Neuronal stem cell (in vitro differentiated cells): ENCODE results near the gene KLKB1.

Source experiments
- DNase-seq: peaks from one replicate; pipeline ENCODE4 v3.0.0-alpha.2; 2013; ENCODE audit warnings: low spot score
- H2AFZ ChIP-seq: one replicate; pipeline ENCODE4 v1.6.1; 2013; ENCODE audit warnings: mild to moderate bottlenecking, low read length, inconsistent platforms
- H2AK5ac ChIP-seq: 2 replicates; pipeline ENCODE4 v1.6.1; 2013; ENCODE audit warnings: low read depth, mild to moderate bottlenecking, inconsistent platforms, low read length, moderate library complexity, mixed read lengths
- H2BK120ac ChIP-seq: 2 replicates; pipeline ENCODE4 v1.6.1; 2013; ENCODE audit warnings: low read depth, mild to moderate bottlenecking, inconsistent platforms, low read length, moderate library complexity, mixed read lengths
- H2BK12ac ChIP-seq: one replicate; pipeline ENCODE4 v1.6.1; 2013; ENCODE audit warnings: low read length, inconsistent platforms
- H2BK15ac ChIP-seq: 2 replicates; pipeline ENCODE4 v1.6.1; 2013; ENCODE audit warnings: mild to moderate bottlenecking, low read length, inconsistent platforms, mixed read lengths
- H2BK5ac ChIP-seq: one replicate; pipeline ENCODE4 v1.6.1; 2013; ENCODE audit warnings: inconsistent platforms, mild to moderate bottlenecking, low read length, moderate library complexity
- H3K14ac ChIP-seq: one replicate; pipeline ENCODE4 v1.6.1; 2013; ENCODE audit warnings: low read length, inconsistent platforms
- H3K18ac ChIP-seq: 2 replicates; pipeline ENCODE4 v1.6.1; 2013; ENCODE audit warnings: low read length, inconsistent platforms
- H3K23ac ChIP-seq: 2 replicates; pipeline ENCODE4 v1.6.1; 2013; ENCODE audit warnings: low read depth, mild to moderate bottlenecking, mixed read lengths, low read length, inconsistent platforms; ENCODE audit not compliant: poor library complexity
- H3K27ac ChIP-seq: replicated peaks from 3 replicates; pipeline ENCODE4 v1.5.1; 2013; ENCODE audit warnings: low read length, inconsistent platforms
- H3K27me3 ChIP-seq, 3 experiments: 2 replicates each; pipeline ENCODE4 v1.6.1; 2013; ENCODE audit warnings: low read length in 3 of 3, mild to moderate bottlenecking in 2 of 3, inconsistent platforms in 1 of 3, low read depth in 1 of 3, mixed read lengths in 1 of 3, moderate library complexity in 1 of 3; ENCODE audit not compliant: control insufficient read depth in 3 of 3, insufficient read depth in 3 of 3
- H3K36me3 ChIP-seq, 2 donors: replicated peaks in 1 of 2; 2 replicates each; pipeline ENCODE4 v1.6.1; 2013; ENCODE audit warnings: low read length in 2 of 2; ENCODE audit not compliant: control insufficient read depth in 2 of 2, insufficient read depth in 2 of 2
- H3K4ac ChIP-seq: 2 replicates; pipeline ENCODE4 v1.6.1; 2013; ENCODE audit warnings: inconsistent platforms, mild to moderate bottlenecking, low read length, moderate library complexity
- H3K4me1 ChIP-seq, 2 donors: 1 replicate in 1 of 2; 2 replicates in 1 of 2; pipeline ENCODE4 v1.6.1; 2013; ENCODE audit warnings: low read length in 2 of 2, low read depth in 1 of 2; ENCODE audit not compliant: control insufficient read depth in 2 of 2, insufficient read depth in 1 of 2
- H3K4me2 ChIP-seq: one replicate; pipeline ENCODE4 v1.6.1; 2013; ENCODE audit warnings: mild to moderate bottlenecking, low read length, inconsistent platforms; ENCODE audit not compliant: insufficient read depth, poor library complexity, severe bottlenecking
- H3K4me3 ChIP-seq, 2 donors: 2 replicates each; pipeline ENCODE4 v1.5.1; 2013; ENCODE audit warnings: low read length in 2 of 2, mild to moderate bottlenecking in 2 of 2, inconsistent platforms in 1 of 2, moderate library complexity in 1 of 2
- H3K79me1 ChIP-seq: one replicate; pipeline ENCODE4 v1.6.1; 2013; ENCODE audit warnings: low read depth, mild to moderate bottlenecking, inconsistent platforms, low read length, moderate library complexity
- H3K9ac ChIP-seq: one replicate; pipeline ENCODE4 v1.6.1; 2013; ENCODE audit warnings: mild to moderate bottlenecking, low read depth, low read length, inconsistent platforms; ENCODE audit not compliant: poor library complexity
- H3K9me3 ChIP-seq, 2 donors: replicated peaks in 1 of 2; 2 replicates each; pipeline versions ENCODE3 to v1.6.1; 2013; ENCODE audit warnings: low read length in 2 of 2, mild to moderate bottlenecking in 2 of 2, inconsistent platforms in 1 of 2, low read depth in 1 of 2, mixed read lengths in 1 of 2, moderate library complexity in 1 of 2; ENCODE audit not compliant: control insufficient read depth in 2 of 2, insufficient read depth in 1 of 2
- H4K8ac ChIP-seq: one replicate; pipeline ENCODE4 v1.6.1; 2013; ENCODE audit warnings: low read depth, mild to moderate bottlenecking, inconsistent platforms, low read length, moderate library complexity
- H4K91ac ChIP-seq: one replicate; pipeline ENCODE4 v1.6.1; 2013; ENCODE audit warnings: low read length, low read depth, mild to moderate bottlenecking, inconsistent platforms; ENCODE audit not compliant: poor library complexity
- WGBS, 2 donors: extraction: QIAGEN DNeasy Blood & Tissue Kit; methylation state at CpG; one replicate each; pipeline ENCODE4 v1.1.7; 2013; ENCODE audit warnings: missing lambda C conversion rate in 2 of 2, mixed read lengths in 1 of 2; ENCODE audit not compliant: insufficient read length in 2 of 2, insufficient replicate concordance in 1 of 2; ENCODE audit errors: extremely low coverage in 2 of 2; 5-methylcytosine and 5-hydroxymethylcytosine counted together

KLKB1 gene

GRCh38 chr4:186236126-186236525, 8.8 kb downstream of the KLKB1 start:
- H3K4ac ChIP-seq, result no peak overlapping the region
- no peak overlapping the region for H2BK15ac ChIP-seq
- H2BK5ac ChIP-seq, result no peak overlapping the region
- H3K9ac ChIP-seq, result no peak overlapping the region
- no peak overlapping the region for H3K18ac ChIP-seq
- H3K36me3 ChIP-seq, result no peaks in the 10 kb centered on the region
- H3K4me1 ChIP-seq, result no peaks in the 10 kb centered on the region
- no peak for DNase-seq
- H2BK120ac ChIP-seq, result no peak overlapping the region
- no peak overlapping the region for H3K27ac ChIP-seq
- no peaks in the 10 kb centered on the region for H3K9me3 ChIP-seq
- no peak overlapping the region for H3K4me3 ChIP-seq
- H2BK12ac ChIP-seq, result no peak overlapping the region
- WGBS, 2 donors, result no CpG with 5 or more reads among the region's 4 CpGs
- H3K4me2 ChIP-seq, result no peak overlapping the region
- no peak overlapping the region for H2AK5ac ChIP-seq
- no peaks in the 10 kb centered on the region for H3K27me3 ChIP-seq
- no peaks in the 10 kb centered on the region for H3K79me1 ChIP-seq
- no peak overlapping the region for H3K14ac ChIP-seq
- no peak overlapping the region for H3K23ac ChIP-seq
- no peak overlapping the region for H4K91ac ChIP-seq
- H4K8ac ChIP-seq, result no peak overlapping the region
- no peak overlapping the region for H2AFZ ChIP-seq

GRCh38 chr4:186240452-186240847, 13.1 kb downstream of the KLKB1 start:
- Histone ChIP-seq H3K9ac (no peak overlapping the region), H3K4me2 (no peak overlapping the region), H2BK120ac (no peak overlapping the region), H3K4ac (no peak overlapping the region), H2BK15ac (no peak overlapping the region), H3K14ac (no peak overlapping the region), H4K91ac (no peak overlapping the region), H3K36me3 (no peaks in the 10 kb centered on the region), H3K18ac (no peak overlapping the region), H3K4me1 (no peaks in the 10 kb centered on the region), H3K9me3 (no peaks in the 10 kb centered on the region), H2AK5ac (no peak overlapping the region), H4K8ac (no peak overlapping the region), H2AFZ (no peak overlapping the region), H2BK5ac (no peak overlapping the region), H3K27me3 (no peaks in the 10 kb centered on the region), H3K79me1 (peaks cover 1% of the 10 kb centered on the region), H3K23ac (no peak overlapping the region), H3K27ac (no peak overlapping the region), H2BK12ac (no peak overlapping the region), H3K4me3 (no peak overlapping the region)
- no peak for DNase-seq
- no CpG with 5 or more reads among the region's 7 CpGs for WGBS, 2 donors

GRCh38 chr4:186240848-186241491, 13.7 kb downstream of the KLKB1 start:
- Histone ChIP-seq H3K4me1 (no peaks in the 10 kb centered on the region), H3K27ac (no peak overlapping the region), H3K36me3 (no peaks in the 10 kb centered on the region), H2BK120ac (no peak overlapping the region), H2BK5ac (no peak overlapping the region), H3K18ac (no peak overlapping the region), H3K79me1 (peaks cover 1% of the 10 kb centered on the region), H3K9ac (no peak overlapping the region), H3K4ac (no peak overlapping the region), H3K27me3 (no peaks in the 10 kb centered on the region), H2AK5ac (no peak overlapping the region), H3K23ac (no peak overlapping the region), H3K14ac (no peak overlapping the region), H3K4me3 (no peak overlapping the region), H4K91ac (no peak overlapping the region), H2BK12ac (no peak overlapping the region), H2AFZ (no peak overlapping the region), H3K9me3 (no peaks in the 10 kb centered on the region), H4K8ac (no peak overlapping the region), H3K4me2 (no peak overlapping the region), H2BK15ac (no peak overlapping the region)
- no peak for DNase-seq
- WGBS, 2 donors, result no CpG with 5 or more reads among the region's 7 CpGs

GRCh38 chr4:186241616-186242015, 14.3 kb downstream of the KLKB1 start:
- Histone ChIP-seq H3K4me2 (no peak overlapping the region), H2AFZ (no peak overlapping the region), H3K9ac (no peak overlapping the region), H3K4ac (no peak overlapping the region), H3K18ac (no peak overlapping the region), H2BK15ac (no peak overlapping the region), H3K23ac (no peak overlapping the region), H3K27ac (no peak overlapping the region), H2BK120ac (no peak overlapping the region), H4K91ac (no peak overlapping the region), H3K36me3 (no peaks in the 10 kb centered on the region), H3K27me3 (no peaks in the 10 kb centered on the region), H3K4me3 (no peak overlapping the region), H2AK5ac (no peak overlapping the region), H3K4me1 (no peaks in the 10 kb centered on the region), H3K79me1 (peaks cover 1% of the 10 kb centered on the region), H3K9me3 (no peaks in the 10 kb centered on the region), H2BK5ac (no peak overlapping the region), H4K8ac (no peak overlapping the region), H2BK12ac (no peak overlapping the region), H3K14ac (no peak overlapping the region)
- WGBS, 2 donors, result no CpG with 5 or more reads among the region's 4 CpGs
- DNase-seq, result no peak
